Pons (tissue), 1 donor: ENCODE results near the gene CYP1A1.

Source experiments
- DNase-seq: peaks from one replicate; pipeline ENCODE4 v3.0.0-alpha.2; 2016; ENCODE audit warnings: low spot score

The CYP1A1 gene, protein sequence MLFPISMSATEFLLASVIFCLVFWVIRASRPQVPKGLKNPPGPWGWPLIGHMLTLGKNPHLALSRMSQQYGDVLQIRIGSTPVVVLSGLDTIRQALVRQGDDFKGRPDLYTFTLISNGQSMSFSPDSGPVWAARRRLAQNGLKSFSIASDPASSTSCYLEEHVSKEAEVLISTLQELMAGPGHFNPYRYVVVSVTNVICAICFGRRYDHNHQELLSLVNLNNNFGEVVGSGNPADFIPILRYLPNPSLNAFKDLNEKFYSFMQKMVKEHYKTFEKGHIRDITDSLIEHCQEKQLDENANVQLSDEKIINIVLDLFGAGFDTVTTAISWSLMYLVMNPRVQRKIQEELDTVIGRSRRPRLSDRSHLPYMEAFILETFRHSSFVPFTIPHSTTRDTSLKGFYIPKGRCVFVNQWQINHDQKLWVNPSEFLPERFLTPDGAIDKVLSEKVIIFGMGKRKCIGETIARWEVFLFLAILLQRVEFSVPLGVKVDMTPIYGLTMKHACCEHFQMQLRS

DNA sequence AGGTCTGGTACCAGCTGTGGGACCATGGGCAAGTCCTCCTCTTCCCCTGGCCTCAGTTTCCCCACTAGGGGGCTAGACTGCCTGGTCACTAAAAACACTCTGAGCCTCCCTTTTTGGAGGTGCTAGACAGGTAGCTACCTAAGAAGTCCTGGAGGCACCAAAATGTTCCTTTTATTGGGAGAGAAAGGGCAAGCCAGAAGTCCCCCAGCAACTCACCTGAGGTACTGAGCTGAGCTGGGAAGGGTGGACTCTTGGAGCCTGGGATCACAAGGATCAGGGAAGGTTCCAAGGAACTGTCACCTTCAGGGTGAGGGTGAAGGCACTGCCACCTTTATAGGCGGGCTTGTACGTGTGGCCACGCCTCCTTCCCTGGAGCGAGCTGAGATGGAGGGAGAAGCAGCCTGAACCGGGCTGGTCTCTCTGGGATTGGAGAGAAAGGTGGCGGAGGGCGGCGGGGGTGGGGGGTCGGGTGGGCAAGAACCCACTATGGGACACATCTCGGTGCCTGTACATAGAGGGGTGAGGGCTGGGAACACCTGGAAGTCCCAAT is at the start of gene CYP1A1:
Gene CYP1A1 (minus strand): TSS at position 304 of the 550 bp plus-strand sequence. CDS start 2,431 bp downstream, outside the sequence.
- no peak for DNase-seq

DNA sequence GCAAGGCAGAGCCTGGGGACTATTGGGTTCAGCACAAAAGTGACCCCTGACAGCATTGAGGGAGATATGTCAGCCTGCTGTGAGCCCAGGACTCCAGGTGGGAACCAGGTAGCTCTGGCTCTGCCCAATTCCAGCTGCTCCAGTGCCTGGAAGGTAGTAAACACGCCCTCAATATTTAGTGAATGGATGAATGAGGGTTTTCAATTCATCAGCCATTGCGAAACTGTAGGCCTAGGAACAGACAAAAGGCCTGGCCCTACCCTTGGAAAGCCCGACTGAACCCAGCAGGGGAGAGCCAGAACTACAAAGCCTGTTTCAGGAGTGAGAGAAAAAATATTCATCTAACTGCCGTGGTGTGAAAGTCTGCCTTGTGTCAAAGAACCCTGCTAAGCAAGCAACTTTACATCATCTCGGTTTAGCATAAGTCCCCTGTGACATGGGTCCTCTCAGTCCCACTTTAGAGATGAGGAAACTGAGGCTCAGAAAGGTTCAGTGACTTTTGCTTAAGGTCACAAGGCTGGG is 48.5 kb upstream of the CYP1A1 start:
- DNase-seq, result no peak

DNA sequence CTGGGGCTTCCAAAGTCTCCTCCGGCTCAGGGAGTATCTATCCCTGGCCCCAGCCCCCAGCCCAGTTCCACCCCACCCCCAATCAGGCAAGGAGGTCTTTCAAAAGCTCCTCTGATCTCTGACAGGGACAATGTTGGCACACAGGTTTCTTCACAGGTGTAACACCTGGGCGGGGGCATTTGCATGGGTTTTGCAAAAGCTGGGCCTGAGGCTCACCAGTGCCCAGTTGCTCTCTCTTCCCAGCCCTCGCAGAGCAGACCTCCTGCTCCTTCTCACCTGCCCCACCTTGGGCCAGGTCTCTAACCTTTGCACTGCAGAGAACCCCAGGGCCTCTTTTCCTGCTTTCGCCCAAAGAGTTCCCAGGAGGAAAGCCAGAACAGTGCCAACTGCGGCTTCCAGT is 48.0 kb upstream of the CYP1A1 start:
- DNase-seq, result no peak

DNA sequence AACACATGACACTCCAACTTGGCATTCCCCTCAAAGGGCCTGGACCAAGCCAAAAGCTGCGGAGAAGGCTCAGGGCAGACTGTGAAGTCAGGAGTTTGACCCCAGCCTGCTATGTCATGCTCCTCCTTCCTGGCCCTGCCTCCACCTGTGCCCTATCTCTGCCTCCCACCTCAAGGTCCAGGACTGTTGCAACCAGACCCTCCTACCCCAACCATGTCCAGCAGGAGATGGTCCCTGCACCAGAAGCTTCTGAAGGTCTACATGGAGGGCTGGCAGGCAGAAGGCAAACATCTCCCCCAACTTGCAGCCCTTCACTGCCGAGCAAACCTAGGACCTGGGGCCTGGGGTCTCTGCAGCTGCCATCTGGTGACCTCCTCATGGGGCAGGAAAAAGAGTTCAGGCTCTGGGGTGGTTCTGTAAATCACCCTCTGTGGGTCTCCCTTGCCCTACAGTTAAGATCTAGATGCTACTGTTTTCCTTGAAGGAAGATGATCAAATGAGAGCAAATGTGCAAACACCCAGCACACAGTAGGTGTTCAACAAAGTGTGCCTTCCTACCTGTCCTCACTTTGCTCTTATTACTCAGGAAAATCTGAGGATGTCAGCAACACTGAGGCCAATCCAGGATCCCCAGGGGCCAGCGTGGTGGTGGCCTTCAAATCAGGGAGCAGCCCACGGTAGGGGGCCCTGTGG is 45.0 kb upstream of the CYP1A1 start:
- DNase-seq, result no peak

DNA sequence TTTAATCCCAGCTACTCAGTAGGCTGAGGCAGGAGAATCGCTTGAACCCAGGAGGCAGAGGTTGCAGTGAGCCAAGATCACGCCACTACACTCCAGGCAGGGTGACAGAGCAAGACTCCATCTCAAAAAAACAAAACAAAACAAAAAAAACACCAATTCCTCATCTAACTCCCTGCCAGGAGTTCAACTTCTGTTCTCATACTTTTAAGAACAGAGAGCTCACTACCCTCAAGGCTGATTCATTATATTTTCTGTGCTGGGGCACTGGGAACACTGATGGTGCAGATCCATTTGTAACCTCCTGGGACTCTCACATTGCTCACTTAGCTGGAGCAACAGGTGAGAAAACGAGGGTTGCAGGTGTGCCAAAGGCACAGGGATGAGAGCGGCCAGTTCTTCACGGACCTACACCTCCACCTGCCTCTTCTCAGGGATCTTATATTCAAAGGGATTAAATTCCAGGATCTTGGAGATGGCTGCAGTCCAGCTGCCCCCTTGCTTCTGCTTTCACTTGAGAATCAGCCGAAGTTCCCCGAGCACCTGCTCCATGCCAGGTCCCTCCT is 44.2 kb upstream of the CYP1A1 start:
- no peak for DNase-seq

DNA sequence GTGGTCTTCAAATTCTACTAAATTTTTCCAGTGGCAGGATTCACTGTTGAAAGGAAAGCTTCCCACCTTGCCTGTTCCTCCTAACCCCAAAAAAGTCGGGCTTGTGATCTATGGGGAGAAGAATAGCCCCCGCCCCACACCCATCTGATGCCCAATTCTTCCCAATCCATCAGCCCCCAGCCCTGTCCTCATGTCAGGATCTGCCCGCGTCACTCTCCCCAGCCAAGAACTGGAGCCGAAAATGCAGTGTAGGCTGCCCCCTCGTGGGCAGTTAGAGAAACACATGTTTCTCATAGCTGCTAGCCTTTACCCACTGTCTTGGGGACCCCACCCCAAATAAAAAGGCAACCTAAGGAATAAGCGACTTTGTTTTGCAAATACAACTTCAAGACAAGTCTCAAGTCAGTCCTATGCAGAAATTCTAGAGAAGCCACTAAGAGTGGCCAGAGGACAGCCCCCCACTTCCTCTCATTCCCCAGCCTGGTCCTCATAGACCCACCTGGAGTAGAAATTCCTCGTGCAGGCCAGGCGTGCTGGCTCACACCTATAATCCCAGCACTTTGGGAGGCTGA is 43.5 kb upstream of the CYP1A1 start:
- no peak for DNase-seq

DNA sequence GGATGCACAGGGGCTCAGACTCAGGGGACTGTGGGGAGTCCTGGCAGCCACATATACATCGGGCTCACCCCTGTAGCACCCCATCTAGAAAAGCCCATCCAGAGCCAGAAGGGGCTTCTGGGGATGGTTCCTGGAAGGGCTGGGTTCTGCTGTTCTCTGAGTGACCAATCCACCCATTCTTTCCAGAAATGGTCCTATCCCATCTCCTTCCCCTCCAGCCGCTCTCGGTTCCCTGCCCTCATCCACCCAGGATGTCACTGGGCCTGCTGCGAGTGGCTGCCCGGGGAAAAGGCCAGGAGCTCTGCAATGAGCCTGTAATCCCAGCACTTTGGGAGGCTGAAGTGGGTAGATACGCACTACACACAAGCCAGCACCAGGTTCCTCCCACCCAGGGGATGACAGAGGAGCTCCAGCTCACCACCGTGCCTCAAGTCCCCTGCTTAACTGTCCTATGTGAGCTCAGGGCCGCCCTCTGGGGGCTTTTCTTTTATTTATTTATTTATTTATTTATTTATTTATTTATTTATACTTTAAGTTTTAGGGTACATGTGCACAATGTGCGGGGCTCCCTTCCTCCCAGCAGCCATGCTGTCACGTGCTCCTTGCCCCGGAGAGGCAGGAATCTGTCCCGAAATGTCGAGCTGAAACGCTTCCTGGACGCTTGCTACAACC is 42.9 kb upstream of the CYP1A1 start:
- DNase-seq, result no peak

DNA sequence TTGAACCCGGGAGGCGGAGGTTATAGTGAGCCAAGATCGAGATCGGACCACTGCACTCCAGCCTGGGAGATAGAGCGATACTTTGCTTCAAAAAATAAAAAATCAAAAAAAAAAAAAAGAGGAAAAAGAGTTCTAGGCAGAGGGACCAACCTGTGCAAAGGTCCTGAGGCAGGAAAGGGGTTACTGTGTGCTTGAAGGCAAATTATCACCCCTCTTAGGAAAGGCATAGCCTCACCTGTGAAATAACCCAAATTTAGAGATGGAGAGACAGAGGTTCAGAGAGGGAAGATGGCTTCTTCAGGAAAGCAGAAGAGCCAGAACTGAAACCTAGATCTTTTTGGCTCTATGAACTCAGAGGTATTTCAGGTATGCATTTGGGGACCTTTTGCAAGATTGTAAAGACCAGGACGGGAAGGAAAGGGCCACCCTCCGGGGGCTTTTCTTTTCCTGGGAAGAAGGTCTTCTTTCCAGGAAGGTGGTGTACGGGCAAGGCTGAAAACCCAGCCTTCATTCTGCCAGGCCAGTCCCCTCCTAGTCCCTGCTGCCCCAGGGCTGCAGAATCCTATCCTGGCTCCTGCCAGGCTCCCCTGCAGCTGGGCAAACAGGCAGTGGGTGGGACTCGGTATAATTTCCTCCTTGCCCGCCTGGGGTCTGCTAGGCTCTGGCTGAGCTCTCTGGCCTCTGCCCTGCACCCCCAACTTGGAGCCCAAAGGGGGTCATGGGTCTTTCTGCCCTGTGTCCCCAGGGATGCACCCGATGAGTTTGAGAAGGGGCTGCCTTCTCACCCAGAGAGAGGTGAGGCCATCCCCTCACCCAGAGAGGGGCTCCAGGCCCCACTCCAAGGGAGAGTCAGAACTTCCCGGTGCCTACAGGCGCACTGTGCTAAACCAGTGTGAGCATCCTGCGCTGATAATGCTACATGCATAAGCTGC is 42.1 kb upstream of the CYP1A1 start:
- DNase-seq, result no peak

DNA sequence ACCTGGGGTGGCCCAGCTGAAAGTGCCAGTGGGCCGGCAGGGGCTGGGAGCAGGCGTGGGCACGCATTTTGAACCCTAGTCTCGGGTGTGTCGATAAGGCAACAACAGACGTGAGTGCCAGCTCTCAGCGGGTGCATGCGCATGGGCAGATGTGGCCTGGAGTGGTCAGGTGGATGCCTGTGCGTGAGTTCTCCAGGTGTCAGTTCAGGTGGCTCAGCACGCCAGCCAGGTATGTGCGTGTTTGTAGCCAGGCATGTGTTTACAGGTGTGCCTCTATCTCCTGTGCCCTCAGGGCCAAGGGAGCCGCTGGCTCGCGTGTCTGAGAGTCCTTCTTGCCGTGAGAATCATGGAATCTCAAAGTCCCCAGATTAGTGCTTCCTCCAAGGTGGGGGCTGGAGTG is 38.1 kb upstream of the CYP1A1 start:
- no peak for DNase-seq

DNA sequence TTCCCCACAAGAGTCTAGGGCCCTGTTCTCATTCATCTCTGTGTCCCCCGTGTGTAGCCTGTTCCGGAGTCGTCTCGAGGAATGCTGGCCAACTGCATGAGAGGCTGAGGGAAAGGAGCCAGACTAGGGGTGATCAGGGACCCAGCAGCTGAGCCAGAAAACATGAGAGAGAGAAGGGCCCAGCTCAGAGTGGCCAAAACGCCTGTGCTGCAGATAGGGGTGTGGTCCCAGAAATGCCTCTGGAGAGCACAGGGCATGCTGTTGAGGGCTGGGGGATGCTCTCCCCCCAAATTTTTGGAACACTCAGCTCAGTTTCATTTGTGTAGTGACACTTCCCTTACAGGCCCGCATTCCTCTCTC is 37.4 kb upstream of the CYP1A1 start:
- DNase-seq, result no peak

DNA sequence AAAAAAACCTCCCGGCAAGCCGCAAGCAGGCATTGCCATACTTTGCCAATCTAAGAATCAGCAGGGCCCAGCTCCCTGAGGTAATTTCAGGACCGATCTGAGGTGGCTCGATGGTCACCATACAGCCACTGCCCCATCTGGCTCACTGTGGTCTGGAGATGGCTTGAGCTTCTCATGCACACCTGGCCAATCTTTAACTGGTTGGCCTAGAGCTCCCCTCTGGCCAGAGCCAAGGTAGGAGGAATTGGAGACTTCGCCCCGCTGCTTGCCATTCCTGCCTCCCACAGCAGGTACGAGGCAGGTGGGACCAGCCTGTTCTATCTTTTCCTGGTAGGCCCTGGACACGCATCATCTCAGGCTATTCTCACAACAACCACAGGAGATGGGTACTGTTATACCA is 33.4 kb upstream of the CYP1A1 start:
- DNase-seq, result no peak

DNA sequence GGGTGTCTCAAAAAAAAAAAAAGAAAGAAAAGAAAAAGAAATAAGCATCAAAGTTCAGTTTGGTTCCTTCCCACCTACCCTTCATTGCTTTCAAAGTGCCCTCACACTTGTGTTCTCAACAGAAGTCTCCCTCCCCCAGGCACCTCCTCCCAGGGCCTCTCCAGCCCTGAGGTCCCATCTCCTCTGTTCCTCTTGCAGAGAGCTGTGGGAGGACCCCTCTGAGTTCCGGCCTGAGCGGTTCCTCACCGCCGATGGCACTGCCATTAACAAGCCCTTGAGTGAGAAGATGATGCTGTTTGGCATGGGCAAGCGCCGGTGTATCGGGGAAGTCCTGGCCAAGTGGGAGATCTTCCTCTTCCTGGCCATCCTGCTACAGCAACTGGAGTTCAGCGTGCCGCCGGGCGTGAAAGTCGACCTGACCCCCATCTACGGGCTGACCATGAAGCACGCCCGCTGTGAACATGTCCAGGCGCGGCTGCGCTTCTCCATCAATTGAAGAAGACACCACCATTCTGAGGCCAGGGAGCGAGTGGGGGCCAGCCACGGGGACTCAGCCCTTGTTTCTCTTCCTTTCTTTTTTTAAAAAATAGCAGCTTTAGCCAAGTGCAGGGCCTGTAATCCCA is 29.4 kb upstream of the CYP1A1 start:
- DNase-seq, result no peak

DNA sequence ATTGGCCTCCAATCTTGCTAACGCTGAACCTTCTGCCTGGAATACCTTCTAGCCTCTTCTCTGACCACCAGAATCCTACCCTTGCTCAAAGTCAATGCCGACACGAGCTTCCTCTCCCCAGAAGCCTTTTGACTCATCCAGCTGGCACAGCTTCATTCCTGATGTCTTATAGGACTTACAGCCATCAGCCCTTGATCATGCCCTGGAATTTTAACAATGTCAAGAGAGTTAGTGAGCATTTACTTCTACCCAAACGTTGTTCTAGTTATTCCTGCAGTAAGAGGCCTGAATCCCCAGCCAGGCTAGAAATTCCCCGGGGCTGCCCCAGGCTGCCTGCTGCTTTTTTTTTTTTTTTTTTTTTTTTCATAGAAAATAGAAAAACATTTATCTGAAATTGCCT is 27.2 kb upstream of the CYP1A1 start:
- DNase-seq, result no peak

DNA sequence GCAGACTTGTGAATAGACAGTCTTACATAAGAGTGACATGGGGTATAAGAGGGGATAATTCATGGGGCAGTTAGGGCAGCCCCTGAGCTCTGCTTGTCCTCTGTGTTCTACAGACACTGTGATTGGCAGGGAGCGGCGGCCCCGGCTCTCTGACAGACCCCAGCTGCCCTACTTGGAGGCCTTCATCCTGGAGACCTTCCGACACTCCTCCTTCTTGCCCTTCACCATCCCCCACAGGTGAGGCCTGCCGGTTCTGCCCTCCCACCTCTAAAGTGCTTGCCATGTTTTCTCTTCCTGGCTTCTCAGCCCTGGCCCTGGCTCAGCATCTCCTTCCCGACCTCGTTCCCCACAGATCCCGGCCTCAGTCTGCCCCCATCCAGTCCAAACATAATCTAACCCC is 26.7 kb upstream of the CYP1A1 start:
- DNase-seq, result no peak

DNA sequence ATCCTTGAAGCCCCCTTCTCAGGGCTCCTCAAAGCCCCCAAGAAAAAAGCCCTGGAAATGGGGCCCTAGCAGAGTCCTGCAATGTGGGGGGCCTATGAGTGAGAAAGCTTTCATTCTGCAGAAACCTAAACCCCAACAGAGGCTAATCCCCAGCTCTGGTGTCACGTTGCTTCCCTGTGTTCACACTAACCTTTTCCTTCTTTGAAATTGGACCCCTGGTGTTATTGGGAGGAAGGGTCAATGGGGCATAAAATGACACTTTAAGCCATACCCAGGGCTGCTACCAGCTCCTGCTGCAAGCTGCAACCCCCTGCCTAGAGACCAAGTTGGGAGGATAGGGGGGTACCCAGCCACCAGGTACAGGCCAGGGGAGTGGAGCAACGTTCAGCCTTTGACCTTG is 25.4 kb upstream of the CYP1A1 start:
- DNase-seq, result no peak

DNA sequence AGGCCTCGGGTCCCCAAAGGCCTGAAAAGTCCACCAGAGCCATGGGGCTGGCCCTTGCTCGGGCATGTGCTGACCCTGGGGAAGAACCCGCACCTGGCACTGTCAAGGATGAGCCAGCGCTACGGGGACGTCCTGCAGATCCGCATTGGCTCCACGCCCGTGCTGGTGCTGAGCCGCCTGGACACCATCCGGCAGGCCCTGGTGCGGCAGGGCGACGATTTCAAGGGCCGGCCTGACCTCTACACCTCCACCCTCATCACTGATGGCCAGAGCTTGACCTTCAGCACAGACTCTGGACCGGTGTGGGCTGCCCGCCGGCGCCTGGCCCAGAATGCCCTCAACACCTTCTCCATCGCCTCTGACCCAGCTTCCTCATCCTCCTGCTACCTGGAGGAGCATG is 24.5 kb upstream of the CYP1A1 start:
- DNase-seq, result no peak

DNA sequence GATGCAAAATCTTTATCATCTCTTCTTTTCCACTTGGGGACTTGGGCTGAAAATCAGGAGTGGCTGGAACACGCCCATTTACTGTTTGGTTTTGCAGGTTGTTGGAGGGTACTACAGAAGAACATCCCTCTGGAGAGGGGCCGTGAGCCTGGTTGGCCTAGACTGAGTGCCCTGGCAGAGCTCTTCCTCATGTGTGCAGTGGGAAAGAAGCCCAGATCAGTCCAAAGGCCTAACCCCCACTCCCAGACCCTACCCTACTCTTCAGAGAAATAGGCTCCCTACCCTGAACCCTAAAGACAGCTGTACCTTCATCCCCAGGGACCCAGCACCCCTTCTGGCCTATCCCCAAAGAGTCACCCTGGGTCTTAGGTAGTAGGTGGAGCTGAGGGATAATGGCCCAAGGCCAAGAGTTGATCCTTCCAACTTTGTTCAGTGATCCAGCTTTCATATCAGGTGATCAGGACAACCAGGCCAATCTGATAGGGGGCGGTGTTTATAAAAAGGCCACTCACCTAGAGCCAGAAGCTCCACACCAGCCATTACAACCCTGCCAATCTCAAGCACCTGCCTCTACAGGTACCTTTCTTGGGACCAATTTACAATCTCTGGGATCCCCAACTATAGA is 23.1 kb upstream of the CYP1A1 start, which contains the start of gene CYP1A2:
Gene CYP1A2 (plus strand): TSS at position 524 of the 625 bp plus-strand sequence. CDS start 894 bp downstream, outside the sequence.
- DNase-seq, result no peak

DNA sequence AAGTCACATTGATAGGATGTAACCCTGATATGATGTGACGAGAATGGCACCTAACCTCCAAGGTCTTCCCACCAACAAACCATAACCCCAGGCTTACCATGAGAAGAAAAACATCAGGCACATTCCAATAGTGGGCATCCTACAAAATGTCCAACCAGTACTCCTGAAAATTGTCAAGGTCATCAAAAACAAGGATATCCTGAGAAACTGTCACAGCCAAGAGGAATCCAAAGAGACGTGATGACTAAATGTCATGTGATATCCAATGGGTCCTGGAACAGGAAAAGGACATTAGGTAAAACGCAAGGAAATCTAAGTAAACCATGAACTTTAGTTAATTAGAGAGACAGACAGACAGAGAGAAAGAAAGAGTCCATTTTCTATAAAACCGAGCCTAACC is 21.1 kb upstream of the CYP1A1 start:
- no peak for DNase-seq

DNA sequence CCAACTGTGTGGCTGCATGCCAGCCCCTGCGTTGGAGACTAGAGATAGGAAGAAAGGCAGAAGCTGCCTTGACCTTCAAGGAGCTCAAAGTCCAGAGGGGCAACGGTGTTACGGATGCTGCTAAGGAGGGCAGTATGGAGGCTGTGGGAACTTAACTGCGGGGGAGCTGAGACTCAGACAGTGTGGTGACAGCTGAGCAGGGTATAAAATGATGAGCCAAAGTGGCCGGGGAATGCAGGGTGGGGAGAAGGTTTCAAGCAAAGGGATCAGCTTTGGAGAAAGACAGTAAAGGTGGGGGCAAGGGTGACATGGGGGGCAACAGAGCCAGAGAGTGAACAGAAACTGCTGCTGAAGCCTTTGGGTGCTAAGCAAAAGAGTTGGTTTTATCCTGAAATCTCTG is 17.1 kb upstream of the CYP1A1 start:
- DNase-seq, result no peak
